SK-N-SH (cell line): ENCODE results near the gene LAMB1. TPM values are rescaled to one million over a fixed set of nuclear protein-coding genes. Genes with fewer than 3 reads are reported as not detected.
"Not testable (repeated sequence)": the region's sequence is repeated elsewhere in the genome, so short reads cannot be mapped to it uniquely, and the experiment has no call there.

Source experiments
- CTCF ChIA-PET: fragments of 300-600, 350-600 bp; formaldehyde crosslinking; extraction: SDS; loops from one replicate; lab custom pipeline; 2021; lab: Yijun Ruan, JAX
- POLR2A ChIA-PET: fragments of 350-600 bp; sonication (Branson Sonifier 250); formaldehyde crosslinking; extraction: SDS; loops from one replicate; lab custom pipeline; 2020; ENCODE audit warnings: antibody characterized with exemption, inconsistent platforms; lab: Yijun Ruan, JAX
- DNase-seq: peaks from one replicate; pipeline ENCODE4 v3.0.0; 2012
- H2AFZ ChIP-seq: fragments of 200-600 bp; sonication (generic); 2 replicates; pipeline ENCODE4 v1.8.1; 2016; ENCODE audit warnings: antibody characterized with exemption, mild to moderate bottlenecking, low read depth
- H3F3A ChIP-seq: fragments of 200-600 bp; sonication (generic); replicated peaks from 2 replicates; pipeline ENCODE3; 2016; ENCODE audit warnings: antibody characterized with exemption, mild to moderate bottlenecking; ENCODE audit not compliant: insufficient read depth
- H3K27ac ChIP-seq, 2 experiments: fragments of 200-500 bp in 1 of 2; fragments of 200-600 bp in 1 of 2; sonication (Bioruptor generic) in 1 of 2; sonication (generic), shearing (Covaris generic) in 1 of 2; 2 replicates each; pipeline versions ENCODE4 v1.5.1 to v1.6.1; 2014 to 2016; ENCODE audit warnings: low read depth in 2 of 2, inconsistent platforms in 1 of 2, low read length in 1 of 2, mild to moderate bottlenecking in 1 of 2, mixed read lengths in 1 of 2
- H3K27me3 ChIP-seq: fragments of 200-600 bp; sonication (generic), shearing (Covaris generic); 2 replicates; pipeline ENCODE4 v1.6.1; 2016; ENCODE audit warnings: mixed run types; ENCODE audit not compliant: insufficient read depth
- H3K36me3 ChIP-seq, 2 experiments: fragments of 200-500 bp in 1 of 2; fragments of 200-600 bp in 1 of 2; sonication (Bioruptor generic) in 1 of 2; sonication (generic) in 1 of 2; replicated peaks in 1 of 2; 2 replicates each; pipeline versions ENCODE3 to v1.5.1; 2014 to 2016; ENCODE audit warnings: low read length in 1 of 2, mild to moderate bottlenecking in 1 of 2; ENCODE audit not compliant: insufficient read depth in 2 of 2, control insufficient read depth in 1 of 2
- H3K4me1 ChIP-seq, 2 experiments: fragments of 200-500 bp in 1 of 2; fragments of 200-600 bp in 1 of 2; sonication (Bioruptor generic) in 1 of 2; sonication (generic), shearing (Covaris generic) in 1 of 2; 2 replicates each; pipeline versions ENCODE4 v1.5.1 to v1.6.1; 2014 to 2016; ENCODE audit warnings: low read depth in 1 of 2, low read length in 1 of 2, mixed run types in 1 of 2; ENCODE audit not compliant: insufficient read depth in 2 of 2, control insufficient read depth in 1 of 2
- H3K4me2 ChIP-seq: fragments of 200-600 bp; sonication (generic), shearing (Covaris generic); 2 replicates; pipeline ENCODE4 v1.6.1; 2017; ENCODE audit warnings: mixed run types
- H3K4me3 ChIP-seq, 2 experiments: fragments of 200-500 bp in 1 of 2; fragments of 200-600 bp in 1 of 2; sonication (Bioruptor generic) in 1 of 2; sonication (generic), shearing (Covaris generic) in 1 of 2; 2 replicates each; pipeline versions ENCODE4 v1.5.1 to v1.8.1; 2014 to 2016; ENCODE audit warnings: low read depth in 2 of 2, inconsistent platforms in 1 of 2, low read length in 1 of 2, mild to moderate bottlenecking in 1 of 2, mixed read lengths in 1 of 2, moderate library complexity in 1 of 2
- H3K79me2 ChIP-seq: fragments of 200-600 bp; sonication (generic); 2 replicates; pipeline ENCODE4 v1.8.1; 2017; ENCODE audit warnings: mild to moderate bottlenecking; ENCODE audit not compliant: insufficient read depth
- H3K9ac ChIP-seq: fragments of 200-600 bp; sonication (generic); 2 replicates; pipeline ENCODE4 v1.6.1; 2017; ENCODE audit warnings: mixed run types
- H3K9me2 ChIP-seq: fragments of 200-600 bp; sonication (generic); 2 replicates; pipeline ENCODE4 v1.6.1; 2017; ENCODE audit warnings: mixed run types
- H3K9me3 ChIP-seq: fragments of 200-600 bp; sonication (generic); 2 replicates; pipeline ENCODE4 v1.6.1; 2017; ENCODE audit warnings: mixed run types, mild to moderate bottlenecking, moderate library complexity
- H4K20me1 ChIP-seq: fragments of 200-600 bp; sonication (generic); 2 replicates; pipeline ENCODE4 v1.6.1; 2017; ENCODE audit warnings: mild to moderate bottlenecking, mixed run types; ENCODE audit not compliant: insufficient read depth
- CHD2 ChIP-seq: fragments of 150-350 bp; IDR thresholded peaks from 2 replicates; pipeline ENCODE4 v1.6.1; 2018; ENCODE audit warnings: low read length; ENCODE audit not compliant: partially characterized antibody
- EZH2phosphoT487 ChIP-seq: fragments of 200-600 bp; sonication (generic); IDR thresholded peaks from 2 replicates; pipeline ENCODE4 v1.6.1; 2017; ENCODE audit warnings: low read depth, mixed run types, mild to moderate bottlenecking, antibody characterized with exemption, moderate library complexity, borderline replicate concordance
- FOXJ3 ChIP-seq: sonication (generic); formaldehyde crosslinking; IDR thresholded peaks from 2 replicates; pipeline ENCODE4 v1.5.1; 2020; ENCODE audit warnings: mild to moderate bottlenecking, missing genetic modification reagents
- GABPA ChIP-seq: IDR thresholded peaks from 2 replicates; pipeline ENCODE4 v1.4.0; 2012; ENCODE audit warnings: low read depth, mild to moderate bottlenecking
- IRF3 ChIP-seq: fragments of 150-350 bp; IDR thresholded peaks from 2 replicates; pipeline ENCODE4 v1.6.1; 2016; ENCODE audit warnings: mild to moderate bottlenecking, low read depth, low read length
- MAX ChIP-seq: IDR thresholded peaks from 2 replicates; pipeline ENCODE4 v1.4.0; 2012; ENCODE audit warnings: low read depth
- POLR2AphosphoS5 ChIP-seq: IDR thresholded peaks from 2 replicates; pipeline ENCODE4 v1.6.1; 2012; ENCODE audit warnings: low read depth, low read length
- RCOR1 ChIP-seq: fragments of 150-350 bp; IDR thresholded peaks from 2 replicates; pipeline ENCODE4 v1.6.1; 2017; ENCODE audit warnings: antibody characterized with exemption, low read length
- RXRA ChIP-seq: IDR thresholded peaks from 2 replicates; pipeline ENCODE4 v1.4.0; 2012; ENCODE audit warnings: low read depth, mild to moderate bottlenecking, borderline replicate concordance
- SIN3A ChIP-seq: IDR thresholded peaks from 2 replicates; pipeline ENCODE4 v1.6.1; 2012; ENCODE audit warnings: low read depth, mild to moderate bottlenecking, low read length, moderate library complexity, borderline replicate concordance
- TCF12 ChIP-seq: IDR thresholded peaks from 2 replicates; pipeline ENCODE4 v1.4.0; 2012
- WGBS: methylation state at CpG from one replicate; pipeline ENCODE4 v1.1.6; 2017; ENCODE audit warnings: low lambda C conversion rate; 5-methylcytosine and 5-hydroxymethylcytosine counted together
- polyA plus RNA-seq, 3 experiments: library from polyadenylated mRNA; depleted of rRNA; stranded (reverse); fragments of >200 nt; gene quantifications; 2 replicates each; pipeline ENCODE4 v1.2.3, GENCODE V29; 2012
- TF ChIP-seq, protein P1 (sequence below): IDR thresholded peaks from 2 replicates; pipeline ENCODE4 v1.6.1; 2012; ENCODE audit warnings: mild to moderate bottlenecking, low read depth, low read length, moderate library complexity

Gene LAMB1
- polyA plus RNA-seq, 1 of the 3 experiments (the other 2 are of a cell fraction), result 435 TPM

DNA sequence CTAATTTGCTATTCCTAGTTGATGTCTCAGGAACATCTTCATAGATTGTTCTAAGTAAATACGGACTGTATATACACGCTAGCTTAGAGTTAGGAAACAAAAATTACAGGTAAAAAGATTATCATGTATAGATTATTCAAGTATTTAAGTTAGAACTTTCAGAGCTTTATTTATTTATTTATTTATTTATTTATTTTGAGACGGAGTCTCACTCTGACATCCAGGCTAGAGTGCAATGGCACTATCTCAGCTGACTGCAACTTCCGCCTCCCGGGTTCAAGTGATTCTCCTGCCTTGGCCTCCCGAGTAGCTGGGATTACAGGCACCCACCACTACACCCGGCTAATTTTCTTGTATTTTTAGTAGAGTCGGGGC lies 110.6 kb downstream of the LAMB1 start:
- Histone ChIP-seq H3K4me2 (peak overlapping the region; percentile 91), H3K4me3 (peak overlapping the region; percentile 85 to 94; a peak in 3 of 4 replicates), H3K4me1 (peaks cover 10 to 31% of the 10 kb centered on the region in 2 experiments; a peak in 3 of 4 replicates), H3K27ac (peak overlapping the region in 1 of 2 experiments; percentile 81; a peak in 1 of 4 replicates), H3K36me3 (peaks cover 37 to 41% of the 10 kb centered on the region in 2 experiments), H3K79me2 (peaks cover 63% of the 10 kb centered on the region), H3K9ac (peak overlapping the region; percentile 79), H4K20me1 (peaks cover 24% of the 10 kb centered on the region)
- H3F3A ChIP-seq, DNase-seq, H3K9me2 ChIP-seq, H3K9me3 ChIP-seq, POLR2A ChIA-PET, H2AFZ ChIP-seq, H3K27me3 ChIP-seq: not testable (repeated sequence)
- WGBS, result 95% methylated on average over 8 of the region's 8 CpGs
- CTCF ChIA-PET, result interaction anchor here (0.6 to 4.7 kb wide), 8 partner anchors 12 to 253 kb away, joined by 3 to 23 read pairs (median 6); partner anchors contain the start of gene CBLL1

- peaks cover 37 to 40% of the 10 kb centered on the region in 2 experiments for H3K36me3 ChIP-seq
- H3F3A ChIP-seq, result peaks cover 4% of the 10 kb centered on the region
- no peak for DNase-seq
- H3K9me2 ChIP-seq, result no peaks in the 10 kb centered on the region
- WGBS, result 34% methylated on average over 9 of the region's 9 CpGs
- H3K9me3 ChIP-seq, result no peaks in the 10 kb centered on the region
- peak overlapping the region; percentile 96 for H2AFZ ChIP-seq
- 0 out of 2 replicates have a peak, but pooled peaks have one; percentile 26 for TF ChIP-seq SIN3A
- TF ChIP-seq EZH2phosphoT487, result no peak
- TF ChIP-seq FOXJ3 (CRISPR knock-in tag), result 0 out of 2 replicates have a peak, but pooled peaks have one; percentile 29
- TF ChIP-seq, all 33 proteins: peak for 2
- peak overlapping the region; percentile 79 for H3K9ac ChIP-seq
- peak overlapping the region; percentile 91 for H3K4me2 ChIP-seq
- POLR2A ChIA-PET, result interaction anchor here (1.1 kb wide), 1 partner anchor 11 kb away, joined by 3 read pairs; no protein-coding TSS in a partner anchor
- H3K4me3 ChIP-seq, result peak overlapping the region; percentile 85 to 94
- peaks cover 10 to 31% of the 10 kb centered on the region in 2 experiments; a peak in 3 of 4 replicates for H3K4me1 ChIP-seq
- H3K27ac ChIP-seq, result peak overlapping the region; percentile 81 to 95
- CTCF ChIA-PET, result interaction anchor here (1.0 to 5.0 kb wide), 10 partner anchors 12 to 254 kb away, joined by 3 to 59 read pairs (median 6); partner anchors contain the start of genes CBLL1 and LAMB1
- peaks cover 19% of the 10 kb centered on the region for H4K20me1 ChIP-seq
- peaks cover 57% of the 10 kb centered on the region for H3K79me2 ChIP-seq
- H3K27me3 ChIP-seq, result no peaks in the 10 kb centered on the region
Observed at GRCh38 chr7:107891636-107892366, 111.2 kb downstream of the LAMB1 start.

DNA sequence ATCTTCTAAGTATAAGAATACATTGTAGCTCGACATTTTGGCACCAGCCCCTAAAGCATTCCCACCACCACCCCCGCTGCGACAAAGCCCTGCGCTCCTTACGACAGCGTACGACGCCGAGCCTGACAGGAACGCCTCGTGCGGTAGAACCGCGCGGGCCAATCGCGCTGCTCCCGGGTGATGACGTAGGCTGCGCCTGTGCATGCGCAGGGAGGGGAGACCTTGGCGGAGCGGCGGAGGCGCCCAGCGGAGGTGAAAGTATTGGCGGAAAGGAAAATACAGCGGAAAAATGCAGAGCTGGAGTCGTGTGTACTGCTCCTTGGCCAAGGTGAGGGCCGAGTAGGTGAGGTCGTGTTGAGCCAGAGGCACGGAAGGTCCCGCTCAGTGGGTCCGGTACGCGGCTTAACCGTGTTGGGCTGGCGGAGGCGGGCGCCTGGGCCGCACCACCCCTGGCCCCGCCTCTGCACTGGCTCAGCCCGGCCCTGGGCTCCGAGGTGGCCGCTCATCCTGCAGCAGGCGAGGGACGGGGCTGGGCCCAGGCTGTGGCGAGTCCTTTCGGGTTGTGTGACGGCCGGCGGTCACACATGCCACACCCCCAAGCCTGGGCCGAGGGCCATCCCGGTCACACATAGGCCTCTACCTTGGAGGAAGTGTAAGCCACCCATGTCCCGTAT lies 111.9 kb downstream of the LAMB1 start, which contains the start of gene DLD:
TSS of gene DLD (plus strand) at position 222 of the 674 bp plus-strand sequence. CDS start at position 290, 68 bp downstream.
- Histone ChIP-seq H3K9me3 (no peaks in the 10 kb centered on the region), H3K27me3 (peaks cover 1% of the 10 kb centered on the region; the same call in 1 of the 2 replicates), H3K9ac (peak within 1 kb of the TSS; percentile 79), H3K9me2 (no peaks in the 10 kb centered on the region), H3K27ac (peak within 1 kb of the TSS; percentile 81 to 95), H3F3A (peaks cover 4% of the 10 kb centered on the region), H2AFZ (peak within 1 kb of the TSS; percentile 96), H3K36me3 (peaks cover 33 to 34% of the 10 kb centered on the region in 2 experiments), H3K79me2 (peaks cover 50% of the 10 kb centered on the region), H3K4me1 (peaks cover 10 to 31% of the 10 kb centered on the region in 2 experiments; a peak in 3 of 4 replicates), H4K20me1 (peaks cover 13% of the 10 kb centered on the region), H3K4me2 (peak within 1 kb of the TSS; percentile 91), H3K4me3 (peak within 1 kb of the TSS; percentile 85 to 94)
- ChIA-PET CTCF (interaction anchor here (1.0 to 5.0 kb wide), 5 partner anchors 10 to 148 kb away, joined by 3 to 59 read pairs (median 23); partner anchors contain the start of genes CBLL1 and LAMB1), POLR2A (interaction anchor here (0.9 to 1.4 kb wide), 4 partner anchors 10 to 148 kb away, joined by 3 to 8 read pairs (median 4); partner anchors contain the start of gene LAMB1)
- peak; percentile 99 for DNase-seq
- 1% methylated on average over 43 of the region's 55 CpGs for WGBS
- TF ChIP-seq TCF12 (no peak), GABPA (no peak), POLR2AphosphoS5 (peak; percentile 96), MAX (peak; percentile 97), IRF3 (no peak), RXRA (no peak), FOXJ3 (CRISPR knock-in tag) (no peak), CHD2 (peak; percentile 12), RCOR1 (no peak)
- TF ChIP-seq, protein P1, sequence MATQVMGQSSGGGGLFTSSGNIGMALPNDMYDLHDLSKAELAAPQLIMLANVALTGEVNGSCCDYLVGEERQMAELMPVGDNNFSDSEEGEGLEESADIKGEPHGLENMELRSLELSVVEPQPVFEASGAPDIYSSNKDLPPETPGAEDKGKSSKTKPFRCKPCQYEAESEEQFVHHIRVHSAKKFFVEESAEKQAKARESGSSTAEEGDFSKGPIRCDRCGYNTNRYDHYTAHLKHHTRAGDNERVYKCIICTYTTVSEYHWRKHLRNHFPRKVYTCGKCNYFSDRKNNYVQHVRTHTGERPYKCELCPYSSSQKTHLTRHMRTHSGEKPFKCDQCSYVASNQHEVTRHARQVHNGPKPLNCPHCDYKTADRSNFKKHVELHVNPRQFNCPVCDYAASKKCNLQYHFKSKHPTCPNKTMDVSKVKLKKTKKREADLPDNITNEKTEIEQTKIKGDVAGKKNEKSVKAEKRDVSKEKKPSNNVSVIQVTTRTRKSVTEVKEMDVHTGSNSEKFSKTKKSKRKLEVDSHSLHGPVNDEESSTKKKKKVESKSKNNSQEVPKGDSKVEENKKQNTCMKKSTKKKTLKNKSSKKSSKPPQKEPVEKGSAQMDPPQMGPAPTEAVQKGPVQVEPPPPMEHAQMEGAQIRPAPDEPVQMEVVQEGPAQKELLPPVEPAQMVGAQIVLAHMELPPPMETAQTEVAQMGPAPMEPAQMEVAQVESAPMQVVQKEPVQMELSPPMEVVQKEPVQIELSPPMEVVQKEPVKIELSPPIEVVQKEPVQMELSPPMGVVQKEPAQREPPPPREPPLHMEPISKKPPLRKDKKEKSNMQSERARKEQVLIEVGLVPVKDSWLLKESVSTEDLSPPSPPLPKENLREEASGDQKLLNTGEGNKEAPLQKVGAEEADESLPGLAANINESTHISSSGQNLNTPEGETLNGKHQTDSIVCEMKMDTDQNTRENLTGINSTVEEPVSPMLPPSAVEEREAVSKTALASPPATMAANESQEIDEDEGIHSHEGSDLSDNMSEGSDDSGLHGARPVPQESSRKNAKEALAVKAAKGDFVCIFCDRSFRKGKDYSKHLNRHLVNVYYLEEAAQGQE, result no peak
